AG10803 (cell line): ENCODE results near the gene P2RY2.

ENCODE experiments used
- DNase-seq: peaks from one replicate; pipeline ENCODE4 v3.0.0; 2010; ENCODE audit warnings: low read depth
- H3K4me3 ChIP-seq: 2 replicates; pipeline ENCODE4 v1.5.1; 2011; ENCODE audit warnings: mild to moderate bottlenecking, low read length, control low read depth
- TF ChIP-seq, protein P1 (sequence below): conservative IDR thresholded peaks from 2 replicates; pipeline ENCODE4 v1.5.1; 2011; ENCODE audit warnings: mild to moderate bottlenecking, low read length, control low read depth, inconsistent platforms

P2RY2 gene

DNA sequence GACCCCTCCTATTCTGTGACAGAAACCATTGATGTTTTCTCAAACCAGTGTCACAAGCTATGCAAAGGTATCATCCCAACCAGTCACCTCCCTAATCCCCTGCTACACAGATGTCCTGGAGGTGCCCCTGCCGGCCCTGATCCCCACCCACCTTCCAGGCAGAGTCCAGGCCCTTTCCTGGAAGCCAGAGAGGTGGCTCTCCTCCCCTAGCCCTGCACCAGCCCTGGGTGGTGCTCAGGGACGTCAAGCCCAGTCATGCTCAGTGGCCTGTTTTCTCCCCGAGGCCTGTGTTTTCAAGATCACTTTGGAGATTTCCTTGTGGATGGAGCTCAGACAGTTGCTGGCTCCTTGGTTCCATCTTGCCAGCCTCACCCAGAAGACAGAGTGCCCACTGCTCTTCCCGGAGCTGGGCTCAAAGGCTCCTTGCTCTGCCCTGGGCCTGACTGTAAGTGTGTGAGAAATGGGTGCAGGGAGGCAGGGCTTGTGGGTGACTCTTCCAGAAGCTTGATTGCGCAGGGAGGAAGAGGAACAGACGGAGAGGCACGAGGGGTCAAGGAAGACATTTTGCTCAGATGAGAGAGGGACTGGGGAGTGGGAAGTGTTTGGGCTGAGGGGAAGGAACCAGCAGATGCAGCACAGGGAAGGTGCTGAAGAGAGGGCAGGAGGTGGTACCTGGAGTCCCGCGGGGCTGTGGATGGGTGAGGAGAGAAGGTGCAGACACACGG is 65.4 kb downstream of the P2RY2 start:
- TF ChIP-seq, protein P1, sequence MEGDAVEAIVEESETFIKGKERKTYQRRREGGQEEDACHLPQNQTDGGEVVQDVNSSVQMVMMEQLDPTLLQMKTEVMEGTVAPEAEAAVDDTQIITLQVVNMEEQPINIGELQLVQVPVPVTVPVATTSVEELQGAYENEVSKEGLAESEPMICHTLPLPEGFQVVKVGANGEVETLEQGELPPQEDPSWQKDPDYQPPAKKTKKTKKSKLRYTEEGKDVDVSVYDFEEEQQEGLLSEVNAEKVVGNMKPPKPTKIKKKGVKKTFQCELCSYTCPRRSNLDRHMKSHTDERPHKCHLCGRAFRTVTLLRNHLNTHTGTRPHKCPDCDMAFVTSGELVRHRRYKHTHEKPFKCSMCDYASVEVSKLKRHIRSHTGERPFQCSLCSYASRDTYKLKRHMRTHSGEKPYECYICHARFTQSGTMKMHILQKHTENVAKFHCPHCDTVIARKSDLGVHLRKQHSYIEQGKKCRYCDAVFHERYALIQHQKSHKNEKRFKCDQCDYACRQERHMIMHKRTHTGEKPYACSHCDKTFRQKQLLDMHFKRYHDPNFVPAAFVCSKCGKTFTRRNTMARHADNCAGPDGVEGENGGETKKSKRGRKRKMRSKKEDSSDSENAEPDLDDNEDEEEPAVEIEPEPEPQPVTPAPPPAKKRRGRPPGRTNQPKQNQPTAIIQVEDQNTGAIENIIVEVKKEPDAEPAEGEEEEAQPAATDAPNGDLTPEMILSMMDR: no peak

DNA sequence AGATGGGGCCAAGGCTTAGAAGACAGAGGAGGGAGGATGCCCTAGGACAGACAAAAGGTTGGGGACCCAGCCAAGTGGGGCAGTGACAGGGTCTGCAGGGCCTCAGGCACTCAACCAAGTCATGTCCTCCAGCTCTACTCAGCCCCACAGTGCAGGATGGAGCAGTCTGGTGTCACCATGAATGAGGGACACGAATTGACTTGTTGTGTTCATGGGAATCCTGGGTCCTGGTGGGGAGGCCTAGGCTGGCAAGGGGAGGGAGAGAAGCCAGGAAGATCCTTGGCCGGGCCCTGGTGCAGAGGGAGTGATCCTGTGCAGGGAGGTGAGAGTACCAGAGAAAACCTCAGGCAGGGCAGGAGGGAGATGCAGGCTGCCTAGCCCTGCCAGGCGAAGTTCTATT is 66.0 kb downstream of the P2RY2 start:
- H3K4me3 ChIP-seq: no peak overlapping the region
- TF ChIP-seq, protein P1: no peak
- no peak for DNase-seq

More for the DNA sequence above, 65.4 kb downstream of the P2RY2 start:
- no peak overlapping the region for H3K4me3 ChIP-seq
- no peak for DNase-seq

DNA sequence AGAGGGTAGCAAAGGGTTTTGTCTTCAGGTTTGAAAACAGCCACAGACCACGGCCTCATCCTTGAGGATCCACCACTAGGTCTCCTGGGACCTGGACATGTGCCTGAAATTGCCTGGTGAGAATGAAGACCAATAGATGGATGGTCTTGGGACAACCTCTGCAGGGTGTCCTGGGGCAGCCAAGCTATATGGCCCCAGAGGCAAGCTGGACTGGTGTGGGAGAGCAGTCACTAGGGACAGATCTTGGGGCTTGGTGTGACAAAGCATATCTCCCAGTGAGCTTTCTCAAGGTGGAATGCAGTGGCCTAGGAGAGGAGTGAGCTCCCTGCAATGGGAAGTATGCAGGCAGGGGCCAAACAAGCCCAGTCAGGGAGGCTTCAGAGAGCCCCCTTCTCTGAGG is 67.6 kb downstream of the P2RY2 start:
- DNase-seq: no peak
- H3K4me3 ChIP-seq: no peak overlapping the region
- TF ChIP-seq, protein P1: no peak
